ENCODE measurements around the gene SNAPC2.
"Not testable (repeated sequence)": the region's sequence is repeated elsewhere in the genome, so short reads cannot be mapped to it uniquely, and the experiment has no call there.

SNAPC2 gene

GRCh38 chr19:7909471-7910067 lies 10.6 kb upstream of the SNAPC2 start:
- DNase-seq (ENCODE audit: low read depth, low spot score): no peak

- DNase-seq (ENCODE audit: low read depth, low spot score): no peak
Measured at GRCh38 chr19:7910321-7911161, 9.6 kb upstream of the SNAPC2 start.

- no peak for DNase-seq (ENCODE audit: low read depth, low spot score)
Measured at GRCh38 chr19:7911508-7912143, 8.5 kb upstream of the SNAPC2 start.

- no peak for DNase-seq (ENCODE audit: low read depth, low spot score)
Measured at GRCh38 chr19:7912144-7912696, 7.9 kb upstream of the SNAPC2 start.

- no peak for DNase-seq (ENCODE audit: low read depth, low spot score)
Measured at GRCh38 chr19:7912697-7913564, 7.2 kb upstream of the SNAPC2 start.

- DNase-seq (ENCODE audit: low read depth, low spot score): no peak
Measured at GRCh38 chr19:7913652-7914051, 6.5 kb upstream of the SNAPC2 start.

- DNase-seq (ENCODE audit: low read depth, low spot score): no peak
Measured at GRCh38 chr19:7914099-7914498, 6.0 kb upstream of the SNAPC2 start.

GRCh38 chr19:7914598-7915045 lies 5.5 kb upstream of the SNAPC2 start, which contains the start of gene TGFBR3L:
TSS of gene TGFBR3L (plus strand) at chr19:7914830.
- DNase-seq (ENCODE audit: low read depth, low spot score): no peak

GRCh38 chr19:7915250-7916102 lies 4.7 kb upstream of the SNAPC2 start:
- no peak for DNase-seq (ENCODE audit: low read depth, low spot score)

GRCh38 chr19:7916103-7916954 lies 3.8 kb upstream of the SNAPC2 start:
- peak; percentile 23 for DNase-seq (ENCODE audit: low read depth, low spot score)

- no peak for DNase-seq (ENCODE audit: low read depth, low spot score)
Measured at GRCh38 chr19:7916955-7917266, 3.2 kb upstream of the SNAPC2 start.

- peak; percentile 66 for DNase-seq (ENCODE audit: low read depth, low spot score)
Measured at GRCh38 chr19:7917267-7918061, 2.7 kb upstream of the SNAPC2 start.

GRCh38 chr19:7918062-7918614 lies 2.0 kb upstream of the SNAPC2 start:
- DNase-seq (ENCODE audit: low read depth, low spot score): not testable (repeated sequence)

- no peak for DNase-seq (ENCODE audit: low read depth, low spot score)
Measured at GRCh38 chr19:7918615-7919421, 1.3 kb upstream of the SNAPC2 start.

- DNase-seq (ENCODE audit: low read depth, low spot score): peak; percentile 79
Measured at GRCh38 chr19:7920519-7921301, 572 bp downstream of the SNAPC2 start.

GRCh38 chr19:7921302-7921966 lies 1.3 kb downstream of the SNAPC2 start:
- no peak for DNase-seq (ENCODE audit: low read depth, low spot score)
